ENCODE data around the gene OLIG2.

OLIG2 gene

DNA sequence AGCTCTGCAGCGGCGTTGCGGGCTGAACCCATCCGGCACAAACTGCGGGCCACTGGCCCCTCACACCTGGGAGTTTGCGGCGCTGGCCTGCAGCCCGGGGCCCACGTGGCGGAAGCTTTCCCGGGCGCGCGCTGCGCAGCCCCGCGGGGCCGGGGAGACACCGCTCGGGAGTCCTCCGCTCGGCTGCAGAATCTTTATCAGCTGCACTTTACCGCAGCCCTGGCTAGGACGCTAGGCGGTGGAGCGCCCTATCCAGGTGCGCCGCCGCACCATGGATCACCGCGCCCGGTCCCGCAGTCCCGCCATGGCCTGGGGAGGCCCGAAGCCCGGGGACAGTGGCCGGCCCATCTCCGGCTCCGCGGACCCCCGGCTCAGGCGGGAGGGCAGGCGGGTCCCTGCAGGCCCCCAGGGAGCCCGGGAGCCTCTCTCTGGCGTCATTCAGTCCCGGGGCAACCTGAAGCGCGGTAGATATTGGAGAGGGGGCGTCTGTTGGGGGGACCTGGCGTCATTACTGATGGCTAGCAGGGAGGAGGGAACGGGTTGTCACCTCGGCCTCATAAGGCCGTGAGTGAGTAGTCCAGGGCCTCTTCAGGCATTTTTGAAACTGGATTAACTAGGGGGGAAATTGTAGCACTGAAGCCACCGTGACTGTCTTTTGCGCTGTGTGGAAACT lies 5.7 kb upstream of the OLIG2 start:
- no peak for DNase-seq (ENCODE audit: low read depth in 2 of 2)

DNA sequence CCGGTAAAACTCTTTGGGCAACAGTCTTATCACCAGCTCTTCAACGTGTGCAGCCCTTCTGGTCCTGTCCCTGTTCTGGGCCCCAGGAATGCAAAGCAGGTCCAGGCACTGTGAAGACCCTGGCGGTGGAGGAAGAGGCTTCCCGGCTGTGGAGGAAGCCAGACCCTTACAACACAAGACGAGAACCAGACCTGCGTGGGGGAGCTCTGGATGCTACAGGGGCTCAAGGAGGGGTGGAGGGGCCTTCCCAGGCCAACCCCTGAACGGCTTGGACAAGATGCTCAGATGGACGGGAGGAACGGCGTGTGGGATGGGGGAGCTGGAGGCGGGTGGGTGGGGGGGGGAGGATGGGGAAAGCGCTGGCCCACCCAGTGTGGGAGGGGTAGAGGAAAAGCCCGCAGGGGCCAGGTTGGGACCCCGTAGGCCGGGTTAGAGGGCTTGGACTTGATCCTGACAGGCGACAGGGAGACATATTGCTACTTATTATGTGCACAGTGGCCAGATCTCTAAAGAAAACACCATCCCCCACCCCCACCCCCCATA lies 5.1 kb upstream of the OLIG2 start:
- no peak for DNase-seq (ENCODE audit: low read depth in 2 of 2)

DNA sequence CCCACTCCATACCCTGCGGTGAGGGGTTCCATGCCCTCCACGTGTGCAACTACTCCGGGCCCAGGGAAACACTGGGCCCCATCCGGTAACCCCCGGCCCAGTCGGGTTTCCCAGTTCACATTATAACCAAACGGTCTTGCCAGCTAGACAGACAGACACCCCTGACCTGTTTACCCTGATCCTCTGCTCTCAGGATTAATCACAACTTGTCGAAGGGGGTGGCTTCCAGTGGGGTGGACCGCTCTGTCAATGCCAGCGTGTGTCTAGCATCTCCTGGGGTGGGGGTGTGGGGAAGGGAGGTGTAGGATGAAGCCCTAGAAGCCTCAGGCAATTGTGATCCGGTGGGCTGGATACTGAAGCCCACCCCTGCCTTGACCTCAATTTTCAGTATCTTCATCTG lies 4.6 kb upstream of the OLIG2 start:
- DNase-seq (ENCODE audit: low read depth in 2 of 2), result no peak

DNA sequence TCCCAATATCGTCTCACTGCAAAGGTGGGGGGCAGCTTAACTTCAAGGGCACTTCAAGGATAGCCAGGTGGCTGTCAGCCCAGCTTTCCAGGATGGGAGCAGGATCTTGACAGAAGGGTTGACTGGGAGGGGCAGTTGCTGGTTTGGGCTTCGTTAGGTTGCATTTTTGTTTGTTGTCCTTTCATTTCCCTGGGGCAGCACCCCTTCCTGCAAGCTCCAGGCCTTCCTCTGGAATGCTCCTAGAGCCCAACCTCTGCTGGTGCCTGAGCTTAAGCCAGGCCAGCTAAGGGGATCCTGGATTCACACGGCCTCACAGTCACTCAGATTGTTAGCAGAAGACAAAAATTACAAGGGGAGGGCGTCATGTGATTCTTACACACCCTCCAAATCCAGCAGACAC lies 4.1 kb upstream of the OLIG2 start:
- DNase-seq (ENCODE audit: low read depth in 2 of 2), result no peak

DNA sequence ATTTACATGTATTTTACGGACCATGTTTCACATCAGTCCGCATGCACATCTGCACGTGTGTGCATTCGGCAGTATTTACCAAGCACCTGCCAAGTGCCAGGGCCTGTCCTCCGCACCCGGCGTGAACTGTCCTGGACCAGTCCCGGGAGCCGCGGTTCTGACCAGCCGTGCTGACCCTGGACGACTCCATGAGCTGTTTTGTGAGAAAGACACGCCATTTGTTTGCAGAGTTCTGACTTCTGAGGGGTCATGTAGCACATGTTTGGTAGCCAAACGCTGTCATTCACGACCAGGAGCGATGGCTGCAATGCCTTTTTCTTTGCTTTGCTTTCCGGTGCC lies 3.3 kb upstream of the OLIG2 start:
- no peak for DNase-seq (ENCODE audit: low read depth in 2 of 2)

DNA sequence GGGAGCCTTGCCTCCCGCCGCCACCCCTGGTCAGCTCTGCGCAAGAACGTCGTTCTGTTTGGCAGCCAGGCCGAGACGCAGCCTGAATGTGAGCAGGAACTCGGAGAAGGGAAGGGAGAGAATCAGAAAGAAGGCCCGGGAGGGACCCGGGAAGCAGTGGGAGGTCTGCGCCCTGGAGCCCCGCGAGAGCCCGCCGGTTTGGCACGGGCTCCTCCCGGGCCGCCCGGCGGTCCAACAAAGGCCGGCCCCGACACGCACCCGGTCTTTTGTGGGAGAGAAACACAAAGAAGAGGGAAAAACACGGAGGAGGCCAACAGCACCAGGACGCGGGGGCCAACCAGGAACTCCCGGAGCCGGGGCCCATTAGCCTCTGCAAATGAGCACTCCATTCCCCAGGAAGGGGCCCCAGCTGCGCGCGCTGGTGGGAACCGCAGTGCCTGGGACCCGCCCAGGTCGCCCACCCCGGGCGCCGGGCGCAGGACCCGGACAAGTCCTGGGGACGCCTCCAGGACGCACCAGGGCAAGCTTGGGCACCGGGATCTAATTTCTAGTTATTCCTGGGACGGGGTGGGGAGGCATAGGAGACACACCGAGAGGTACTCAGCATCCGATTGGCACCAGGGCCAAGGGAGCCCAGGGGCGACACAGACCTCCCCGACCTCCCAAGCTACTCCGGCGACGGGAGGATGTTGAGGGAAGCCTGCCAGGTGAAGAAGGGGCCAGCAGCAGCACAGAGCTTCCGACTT lies 2.7 kb upstream of the OLIG2 start:
- DNase-seq (ENCODE audit: low read depth in 2 of 2), result no peak

DNA sequence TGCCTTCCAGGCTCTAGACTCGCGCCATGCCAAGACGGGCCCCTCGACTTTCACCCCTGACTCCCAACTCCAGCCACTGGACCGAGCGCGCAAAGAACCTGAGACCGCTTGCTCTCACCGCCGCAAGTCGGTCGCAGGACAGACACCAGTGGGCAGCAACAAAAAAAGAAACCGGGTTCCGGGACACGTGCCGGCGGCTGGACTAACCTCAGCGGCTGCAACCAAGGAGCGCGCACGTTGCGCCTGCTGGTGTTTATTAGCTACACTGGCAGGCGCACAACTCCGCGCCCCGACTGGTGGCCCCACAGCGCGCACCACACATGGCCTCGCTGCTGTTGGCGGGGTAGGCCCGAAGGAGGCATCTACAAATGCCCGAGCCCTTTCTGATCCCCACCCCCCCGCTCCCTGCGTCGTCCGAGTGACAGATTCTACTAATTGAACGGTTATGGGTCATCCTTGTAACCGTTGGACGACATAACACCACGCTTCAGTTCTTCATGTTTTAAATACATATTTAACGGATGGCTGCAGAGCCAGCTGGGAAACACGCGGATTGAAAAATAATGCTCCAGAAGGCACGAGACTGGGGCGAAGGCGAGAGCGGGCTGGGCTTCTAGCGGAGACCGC lies 2.0 kb upstream of the OLIG2 start:
- no peak for DNase-seq (ENCODE audit: low read depth in 2 of 2)

DNA sequence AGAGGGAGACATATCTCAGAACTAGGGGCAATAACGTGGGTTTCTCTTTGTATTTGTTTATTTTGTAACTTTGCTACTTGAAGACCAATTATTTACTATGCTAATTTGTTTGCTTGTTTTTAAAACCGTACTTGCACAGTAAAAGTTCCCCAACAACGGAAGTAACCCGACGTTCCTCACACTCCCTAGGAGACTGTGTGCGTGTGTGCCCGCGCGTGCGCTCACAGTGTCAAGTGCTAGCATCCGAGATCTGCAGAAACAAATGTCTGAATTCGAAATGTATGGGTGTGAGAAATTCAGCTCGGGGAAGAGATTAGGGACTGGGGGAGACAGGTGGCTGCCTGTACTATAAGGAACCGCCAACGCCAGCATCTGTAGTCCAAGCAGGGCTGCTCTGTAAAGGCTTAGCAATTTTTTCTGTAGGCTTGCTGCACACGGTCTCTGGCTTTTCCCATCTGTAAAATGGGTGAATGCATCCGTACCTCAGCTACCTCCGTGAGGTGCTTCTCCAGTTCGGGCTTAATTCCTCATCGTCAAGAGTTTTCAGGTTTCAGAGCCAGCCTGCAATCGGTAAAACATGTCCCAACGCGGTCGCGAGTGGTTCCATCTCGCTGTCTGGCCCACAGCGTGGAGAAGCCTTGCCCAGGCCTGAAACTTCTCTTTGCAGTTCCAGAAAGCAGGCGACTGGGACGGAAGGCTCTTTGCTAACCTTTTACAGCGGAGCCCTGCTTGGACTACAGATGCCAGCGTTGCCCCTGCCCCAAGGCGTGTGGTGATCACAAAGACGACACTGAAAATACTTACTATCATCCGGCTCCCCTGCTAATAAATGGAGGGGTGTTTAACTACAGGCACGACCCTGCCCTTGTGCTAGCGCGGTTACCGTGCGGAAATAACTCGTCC lies 1.3 kb upstream of the OLIG2 start:
- no peak for DNase-seq (ENCODE audit: low read depth in 2 of 2)

DNA sequence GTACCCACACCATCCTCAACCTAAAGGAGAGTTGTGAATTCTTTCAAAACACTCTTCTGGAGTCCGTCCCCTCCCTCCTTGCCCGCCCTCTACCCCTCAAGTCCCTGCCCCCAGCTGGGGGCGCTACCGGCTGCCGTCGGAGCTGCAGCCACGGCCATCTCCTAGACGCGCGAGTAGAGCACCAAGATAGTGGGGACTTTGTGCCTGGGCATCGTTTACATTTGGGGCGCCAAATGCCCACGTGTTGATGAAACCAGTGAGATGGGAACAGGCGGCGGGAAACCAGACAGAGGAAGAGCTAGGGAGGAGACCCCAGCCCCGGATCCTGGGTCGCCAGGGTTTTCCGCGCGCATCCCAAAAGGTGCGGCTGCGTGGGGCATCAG lies 638 bp upstream of the OLIG2 start:
- DNase-seq (ENCODE audit: low read depth in 2 of 2), result no peak

DNA sequence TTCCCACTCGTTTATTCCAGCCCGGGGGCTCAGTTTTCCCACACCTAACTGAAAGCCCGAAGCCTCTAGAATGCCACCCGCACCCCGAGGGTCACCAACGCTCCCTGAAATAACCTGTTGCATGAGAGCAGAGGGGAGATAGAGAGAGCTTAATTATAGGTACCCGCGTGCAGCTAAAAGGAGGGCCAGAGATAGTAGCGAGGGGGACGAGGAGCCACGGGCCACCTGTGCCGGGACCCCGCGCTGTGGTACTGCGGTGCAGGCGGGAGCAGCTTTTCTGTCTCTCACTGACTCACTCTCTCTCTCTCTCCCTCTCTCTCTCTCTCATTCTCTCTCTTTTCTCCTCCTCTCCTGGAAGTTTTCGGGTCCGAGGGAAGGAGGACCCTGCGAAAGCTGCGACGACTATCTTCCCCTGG lies 716 bp downstream of the OLIG2 start:
- DNase-seq (ENCODE audit: low read depth in 2 of 2), result no peak

DNA sequence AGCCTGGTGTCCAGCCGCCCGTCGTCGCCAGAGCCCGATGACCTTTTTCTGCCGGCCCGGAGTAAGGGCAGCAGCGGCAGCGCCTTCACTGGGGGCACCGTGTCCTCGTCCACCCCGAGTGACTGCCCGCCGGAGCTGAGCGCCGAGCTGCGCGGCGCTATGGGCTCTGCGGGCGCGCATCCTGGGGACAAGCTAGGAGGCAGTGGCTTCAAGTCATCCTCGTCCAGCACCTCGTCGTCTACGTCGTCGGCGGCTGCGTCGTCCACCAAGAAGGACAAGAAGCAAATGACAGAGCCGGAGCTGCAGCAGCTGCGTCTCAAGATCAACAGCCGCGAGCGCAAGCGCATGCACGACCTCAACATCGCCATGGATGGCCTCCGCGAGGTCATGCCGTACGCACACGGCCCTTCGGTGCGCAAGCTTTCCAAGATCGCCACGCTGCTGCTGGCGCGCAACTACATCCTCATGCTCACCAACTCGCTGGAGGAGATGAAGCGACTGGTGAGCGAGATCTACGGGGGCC lies 1.2 kb downstream of the OLIG2 start:
- DNase-seq (ENCODE audit: low read depth in 2 of 2), result no peak

DNA sequence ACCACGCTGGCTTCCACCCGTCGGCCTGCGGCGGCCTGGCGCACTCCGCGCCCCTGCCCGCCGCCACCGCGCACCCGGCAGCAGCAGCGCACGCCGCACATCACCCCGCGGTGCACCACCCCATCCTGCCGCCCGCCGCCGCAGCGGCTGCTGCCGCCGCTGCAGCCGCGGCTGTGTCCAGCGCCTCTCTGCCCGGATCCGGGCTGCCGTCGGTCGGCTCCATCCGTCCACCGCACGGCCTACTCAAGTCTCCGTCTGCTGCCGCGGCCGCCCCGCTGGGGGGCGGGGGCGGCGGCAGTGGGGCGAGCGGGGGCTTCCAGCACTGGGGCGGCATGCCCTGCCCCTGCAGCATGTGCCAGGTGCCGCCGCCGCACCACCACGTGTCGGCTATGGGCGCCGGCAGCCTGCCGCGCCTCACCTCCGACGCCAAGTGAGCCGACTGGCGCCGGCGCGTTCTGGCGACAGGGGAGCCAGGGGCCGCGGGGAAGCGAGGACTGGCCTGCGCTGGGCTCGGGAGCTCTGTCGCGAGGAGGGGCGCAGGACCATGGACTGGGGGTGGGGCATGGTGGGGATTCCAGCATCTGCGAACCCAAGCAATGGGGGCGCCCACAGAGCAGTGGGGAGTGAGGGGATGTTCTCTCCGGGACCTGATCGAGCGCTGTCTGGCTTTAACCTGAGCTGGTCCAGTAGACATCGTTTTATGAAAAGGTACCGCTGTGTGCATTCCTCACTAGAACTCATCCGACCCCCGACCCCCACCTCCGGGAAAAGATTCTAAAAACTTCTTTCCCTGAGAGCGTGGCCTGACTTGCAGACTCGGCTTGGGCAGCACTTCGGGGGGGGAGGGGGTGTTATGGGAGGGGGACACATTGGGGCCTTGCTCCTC lies 1.9 kb downstream of the OLIG2 start:
- no peak for DNase-seq (ENCODE audit: low read depth in 2 of 2)

DNA sequence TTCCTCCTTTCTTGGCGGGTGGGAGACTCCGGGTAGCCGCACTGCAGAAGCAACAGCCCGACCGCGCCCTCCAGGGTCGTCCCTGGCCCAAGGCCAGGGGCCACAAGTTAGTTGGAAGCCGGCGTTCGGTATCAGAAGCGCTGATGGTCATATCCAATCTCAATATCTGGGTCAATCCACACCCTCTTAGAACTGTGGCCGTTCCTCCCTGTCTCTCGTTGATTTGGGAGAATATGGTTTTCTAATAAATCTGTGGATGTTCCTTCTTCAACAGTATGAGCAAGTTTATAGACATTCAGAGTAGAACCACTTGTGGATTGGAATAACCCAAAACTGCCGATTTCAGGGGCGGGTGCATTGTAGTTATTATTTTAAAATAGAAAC lies 2.5 kb downstream of the OLIG2 start:
- no peak for DNase-seq (ENCODE audit: low read depth in 2 of 2)

DNA sequence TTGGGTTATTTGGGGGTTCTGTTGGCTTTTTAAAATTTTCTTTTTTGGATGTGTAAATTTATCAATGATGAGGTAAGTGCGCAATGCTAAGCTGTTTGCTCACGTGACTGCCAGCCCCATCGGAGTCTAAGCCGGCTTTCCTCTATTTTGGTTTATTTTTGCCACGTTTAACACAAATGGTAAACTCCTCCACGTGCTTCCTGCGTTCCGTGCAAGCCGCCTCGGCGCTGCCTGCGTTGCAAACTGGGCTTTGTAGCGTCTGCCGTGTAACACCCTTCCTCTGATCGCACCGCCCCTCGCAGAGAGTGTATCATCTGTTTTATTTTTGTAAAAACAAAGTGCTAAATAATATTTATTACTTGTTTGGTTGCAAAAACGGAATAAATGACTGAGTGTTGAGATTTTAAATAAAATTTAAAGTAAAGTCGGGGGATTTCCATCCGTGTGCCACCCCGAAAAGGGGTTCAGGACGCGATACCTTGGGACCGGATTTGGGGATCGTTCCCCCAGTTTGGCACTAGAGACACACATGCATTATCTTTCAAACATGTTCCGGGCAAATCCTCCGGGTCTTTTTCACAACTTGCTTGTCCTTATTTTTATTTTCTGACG lies 3.1 kb downstream of the OLIG2 start:
- no peak for DNase-seq (ENCODE audit: low read depth in 2 of 2)

DNA sequence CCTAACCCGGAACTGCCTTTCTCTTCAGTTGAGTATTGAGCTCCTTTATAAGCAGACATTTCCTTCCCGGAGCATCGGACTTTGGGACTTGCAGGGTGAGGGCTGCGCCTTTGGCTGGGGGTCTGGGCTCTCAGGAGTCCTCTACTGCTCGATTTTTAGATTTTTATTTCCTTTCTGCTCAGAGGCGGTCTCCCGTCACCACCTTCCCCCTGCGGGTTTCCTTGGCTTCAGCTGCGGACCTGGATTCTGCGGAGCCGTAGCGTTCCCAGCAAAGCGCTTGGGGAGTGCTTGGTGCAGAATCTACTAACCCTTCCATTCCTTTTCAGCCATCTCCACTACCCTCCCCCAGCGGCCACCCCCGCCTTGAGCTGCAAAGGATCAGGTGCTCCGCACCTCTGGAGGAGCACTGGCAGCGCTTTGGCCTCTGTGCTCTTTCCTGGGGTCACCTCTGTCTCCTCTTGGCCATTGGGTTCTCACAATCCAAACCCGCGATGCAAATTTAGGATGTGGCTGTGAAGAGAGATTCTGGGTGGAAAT lies 3.7 kb downstream of the OLIG2 start:
- DNase-seq (ENCODE audit: low read depth in 2 of 2), result no peak

DNA sequence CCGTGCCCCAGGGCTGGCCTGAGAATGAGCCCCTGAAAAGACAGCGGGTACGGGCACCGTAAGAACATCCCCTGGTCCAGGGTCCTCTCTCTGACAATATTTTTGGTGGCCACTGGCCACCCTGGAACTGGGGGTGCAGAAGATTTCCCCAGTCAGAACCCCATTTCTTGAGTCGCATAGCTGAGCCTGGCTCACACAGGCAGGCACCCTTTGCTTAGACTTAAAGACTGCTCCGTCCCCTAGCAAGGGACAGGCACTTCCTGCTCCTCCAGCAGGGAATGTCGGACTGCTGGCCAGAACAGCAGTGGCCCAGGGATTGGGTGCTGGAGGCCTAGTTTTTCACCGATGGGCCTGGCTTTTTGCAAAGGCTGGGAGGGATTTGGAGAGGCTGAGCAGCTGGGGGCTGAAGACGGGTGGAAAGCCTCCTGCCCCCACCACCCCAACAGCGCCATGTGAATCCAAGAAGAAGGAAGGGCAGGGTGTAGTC lies 4.3 kb downstream of the OLIG2 start:
- no peak for DNase-seq (ENCODE audit: low read depth in 2 of 2)

DNA sequence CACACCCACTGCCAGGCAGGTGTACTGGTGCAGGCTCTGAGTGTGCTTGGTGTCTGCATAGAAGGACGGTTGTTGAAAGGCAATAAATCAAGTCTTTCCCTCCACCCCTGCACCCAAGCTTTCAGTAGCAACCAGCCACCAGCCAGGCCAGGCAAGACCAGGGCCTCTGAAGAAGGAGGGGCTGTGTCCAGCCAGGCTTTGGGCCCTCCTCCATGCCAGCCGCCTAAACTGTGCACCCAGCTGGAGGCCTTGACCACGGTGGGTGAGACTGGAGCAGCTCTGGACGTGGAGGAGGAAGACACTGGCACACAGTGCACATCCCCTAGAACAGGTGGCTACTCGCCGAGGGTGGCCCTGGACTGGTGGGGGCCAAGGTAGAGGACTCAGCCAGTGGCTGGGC lies 4.9 kb downstream of the OLIG2 start:
- no peak for DNase-seq (ENCODE audit: low read depth in 2 of 2)

DNA sequence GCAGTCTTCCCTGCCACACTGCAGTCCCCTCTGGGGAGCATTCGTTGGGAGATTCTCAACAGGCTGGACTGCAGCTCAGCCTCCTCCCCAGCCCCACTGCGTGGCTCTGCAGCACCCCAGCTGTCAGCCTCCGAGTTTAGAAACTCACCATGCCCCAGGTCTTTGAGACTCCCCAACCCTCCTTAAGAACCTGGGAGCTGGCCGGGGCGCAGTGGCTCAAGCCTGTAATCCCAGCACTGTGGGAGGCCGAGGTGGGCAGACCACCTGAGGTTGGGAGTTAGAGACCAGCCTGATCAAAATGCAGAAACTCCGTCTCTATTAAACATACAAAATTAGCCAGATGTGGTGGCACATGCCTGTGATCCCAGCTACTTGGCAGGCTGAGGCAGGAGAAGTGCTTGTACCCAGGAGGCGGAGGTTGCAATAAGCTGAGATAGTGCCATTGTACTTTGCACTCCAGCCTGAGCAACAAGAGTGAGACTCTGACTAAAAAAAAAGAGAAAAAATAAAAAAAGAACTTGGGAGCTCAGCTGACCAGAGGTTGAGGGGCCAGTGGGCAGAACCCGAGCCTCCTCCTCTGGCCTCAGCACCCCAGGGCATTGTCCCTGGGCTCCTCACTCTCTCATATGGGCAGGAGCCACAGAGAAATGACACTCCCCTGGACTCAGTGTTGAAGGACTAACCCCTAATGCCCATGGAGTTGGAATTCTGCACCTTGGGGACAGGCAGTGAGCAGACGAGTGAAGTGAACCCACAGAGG lies 5.6 kb downstream of the OLIG2 start:
- DNase-seq (ENCODE audit: low read depth in 2 of 2), result no peak

DNA sequence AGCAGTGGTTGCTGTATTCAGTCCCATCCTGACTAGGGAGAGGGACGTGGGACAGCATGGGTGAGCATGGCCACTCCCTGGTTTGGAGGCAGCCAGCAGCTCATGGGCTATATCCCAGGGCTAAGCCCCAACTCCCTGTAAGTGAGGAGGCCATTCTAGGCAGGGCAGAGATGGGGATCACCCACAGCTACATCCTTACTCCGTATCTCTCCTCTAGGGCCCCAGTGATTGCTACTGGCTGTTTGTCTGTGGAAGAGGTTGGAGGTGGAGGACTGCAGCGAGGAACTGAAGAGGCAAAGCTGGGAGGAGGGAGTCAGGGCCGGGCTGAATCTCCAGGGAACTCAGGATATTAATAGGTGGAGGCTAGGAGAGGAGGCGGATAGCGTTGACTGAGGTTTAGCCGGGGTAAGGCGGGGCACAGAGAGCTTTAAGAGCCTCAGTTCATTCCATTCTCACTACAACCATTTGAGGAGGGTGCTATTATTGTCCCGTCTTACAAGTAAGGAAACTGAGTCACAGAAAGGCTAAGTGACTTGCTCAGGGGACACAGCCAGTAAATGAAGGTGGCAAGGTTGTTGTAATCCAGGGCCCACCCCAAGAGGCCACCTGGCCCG lies 6.8 kb downstream of the OLIG2 start:
- no peak for DNase-seq (ENCODE audit: low read depth in 2 of 2)
